Upper lobe of left lung (tissue), 4 donors: ENCODE results near the gene SAMD9.

Experiments
- CTCF ChIP-seq, 6 experiments: fragments of 450-650 bp in 4 of 6; fragments of 200-600 bp in 2 of 6; sonication (generic) in 2 of 6; IDR thresholded peaks; one replicate each; pipeline ENCODE4 v1.5.1; 2016 to 2019; ENCODE audit warnings: antibody characterized with exemption in 6 of 6
- POLR2A ChIP-seq, 4 donors: fragments of 450-650 bp; IDR thresholded peaks; one replicate each; pipeline ENCODE4 v1.5.1; 2016 to 2017; ENCODE audit warnings: antibody characterized with exemption in 4 of 4, mild to moderate bottlenecking in 2 of 4

- TF ChIP-seq CTCF (IDR thresholded peaks at IDR 0.05) (no peak), POLR2A (IDR thresholded peaks at IDR 0.05) (no peak)
Observed at GRCh38 chr7:93161181-93161762, 43.5 kb upstream of the SAMD9 start.
